CD14-positive monocyte (primary cell): ENCODE measurements around the gene SUGCT. TPM values are rescaled to one million over a fixed set of nuclear protein-coding genes. Genes with fewer than 3 reads are reported as not detected.
"Not testable (repeated sequence)": the region's sequence is repeated elsewhere in the genome, so short reads cannot be mapped to it uniquely, and the experiment has no call there.

Source experiments
- DNase-seq, 3 donors: peaks; one replicate each; pipeline ENCODE4 v3.0.0-alpha.2; 2011 to 2022
- H2AFZ ChIP-seq: 2 replicates; pipeline ENCODE4 v1.6.0; 2012; ENCODE audit warnings: mild to moderate bottlenecking, low read depth, low read length, inconsistent platforms; ENCODE audit not compliant: insufficient read depth, poor library complexity, severe bottlenecking
- H3K27ac ChIP-seq, 2 donors: 1 replicate in 1 of 2; 2 replicates in 1 of 2; pipeline ENCODE4 v1.5.1; 2012 to 2013; ENCODE audit warnings: low read length in 2 of 2, control low read depth in 1 of 2, inconsistent platforms in 1 of 2, low read depth in 1 of 2, mild to moderate bottlenecking in 1 of 2
- H3K27me3 ChIP-seq, 2 donors: one replicate each; pipeline versions ENCODE4 v1.6.0 to v1.6.1; 2011 to 2013; ENCODE audit warnings: low read length in 2 of 2; ENCODE audit not compliant: control insufficient read depth in 2 of 2, insufficient read depth in 2 of 2
- H3K36me3 ChIP-seq, 2 donors: replicated peaks in 1 of 2; 1 replicate in 1 of 2; 2 replicates in 1 of 2; pipeline versions ENCODE4 v1.5.1 to v1.6.1; 2012 to 2013; ENCODE audit warnings: low read length in 2 of 2, control low read depth in 1 of 2, inconsistent platforms in 1 of 2, mild to moderate bottlenecking in 1 of 2; ENCODE audit not compliant: insufficient read depth in 2 of 2, control insufficient read depth in 1 of 2
- H3K4me1 ChIP-seq, 2 donors: 1 replicate in 1 of 2; 2 replicates in 1 of 2; pipeline versions ENCODE4 v1.5.1 to v1.6.1; 2012 to 2013; ENCODE audit warnings: low read length in 2 of 2, control low read depth in 1 of 2, inconsistent platforms in 1 of 2, mild to moderate bottlenecking in 1 of 2, moderate library complexity in 1 of 2; ENCODE audit not compliant: insufficient read depth in 2 of 2, control insufficient read depth in 1 of 2
- H3K4me2 ChIP-seq: replicated peaks from 2 replicates; pipeline ENCODE3; 2012; ENCODE audit warnings: low read length, moderate library complexity, mild to moderate bottlenecking; ENCODE audit not compliant: poor library complexity, severe bottlenecking; ENCODE audit errors: extremely low read depth
- H3K4me3 ChIP-seq, 3 experiments: fragments of 200-600 bp in 1 of 3; sonication (generic) in 1 of 3; replicated peaks in 1 of 3; 1 replicate in 2 of 3; 2 replicates in 1 of 3; pipeline ENCODE4 v1.5.1; 2011 to 2013; ENCODE audit warnings: low read length in 3 of 3, mild to moderate bottlenecking in 3 of 3, control low read depth in 2 of 3, low read depth in 2 of 3, inconsistent platforms in 1 of 3, moderate library complexity in 1 of 3
- H3K79me2 ChIP-seq: 2 replicates; pipeline ENCODE4 v1.6.0; 2012; ENCODE audit warnings: mild to moderate bottlenecking, control low read depth, inconsistent platforms, low read length, moderate library complexity; ENCODE audit not compliant: insufficient read depth
- H3K9ac ChIP-seq: 2 replicates; pipeline ENCODE4 v1.6.0; 2017; ENCODE audit warnings: low read length, mild to moderate bottlenecking; ENCODE audit not compliant: insufficient read depth, poor library complexity, severe bottlenecking
- H3K9me3 ChIP-seq, 2 donors: replicated peaks in 1 of 2; 1 replicate in 1 of 2; 2 replicates in 1 of 2; pipeline versions ENCODE4 v1.5.1 to v1.6.1; 2012 to 2013; ENCODE audit warnings: low read length in 2 of 2, control low read depth in 1 of 2; ENCODE audit not compliant: control insufficient read depth in 1 of 2, insufficient read depth in 1 of 2
- H4K20me1 ChIP-seq: 2 replicates; pipeline ENCODE4 v1.6.0; 2012; ENCODE audit warnings: mild to moderate bottlenecking, low read length, control low read depth, moderate library complexity; ENCODE audit not compliant: insufficient read depth
- H3K27ac Mint-ChIP-seq, 7 donors: one replicate each; pipeline ENCODE4 v1.8.0; 2020; ENCODE audit warnings: mild to moderate bottlenecking in 7 of 7, mixed read lengths in 7 of 7, moderate library complexity in 6 of 7, inconsistent platforms in 2 of 7
- H3K27me3 Mint-ChIP-seq, 3 donors: one replicate each; pipeline ENCODE4 v1.8.0; 2021 to 2022; ENCODE audit warnings: low read depth in 3 of 3, mild to moderate bottlenecking in 3 of 3, mixed read lengths in 3 of 3, moderate library complexity in 3 of 3, inconsistent platforms in 1 of 3
- H3K36me3 Mint-ChIP-seq, 2 donors: one replicate each; pipeline ENCODE4 v1.8.0; 2020; ENCODE audit warnings: mixed read lengths in 2 of 2, inconsistent platforms in 1 of 2, mild to moderate bottlenecking in 1 of 2
- H3K4me1 Mint-ChIP-seq: one replicate; pipeline ENCODE4 v1.8.0; 2020; ENCODE audit warnings: mild to moderate bottlenecking, mixed read lengths
- H3K4me3 Mint-ChIP-seq, 2 donors: one replicate each; pipeline ENCODE4 v1.8.0; 2020; ENCODE audit warnings: mild to moderate bottlenecking in 2 of 2, mixed read lengths in 2 of 2, moderate library complexity in 1 of 2
- H3K9me3 Mint-ChIP-seq, 7 donors: one replicate each; pipeline ENCODE4 v1.8.0; 2020 to 2022; ENCODE audit warnings: mixed read lengths in 7 of 7, mild to moderate bottlenecking in 6 of 7, moderate library complexity in 6 of 7, inconsistent platforms in 2 of 7
- CTCF ChIP-seq: fragments of 200-600 bp; IDR thresholded peaks from one replicate; pipeline ENCODE4 v1.8.0; 2022; ENCODE audit warnings: antibody characterized with exemption, mild to moderate bottlenecking
- WGBS: methylation state at CpG from one replicate; pipeline ENCODE4 v1.1.5; 2013; ENCODE audit warnings: missing lambda C conversion rate; ENCODE audit not compliant: insufficient coverage; 5-methylcytosine and 5-hydroxymethylcytosine counted together
- intact Hi-C, 2 donors: fragments of 100-400 bp; cut with micrococcal nuclease; formaldehyde crosslinking; loops; one replicate each; pipeline versions ENCODE4 v1.15.0 to v1.15.1; 2023
- polyA plus RNA-seq, 3 donors: library from polyadenylated mRNA; depleted of rRNA in 1 of 3; unstranded in 2 of 3; stranded (reverse) in 1 of 3; fragments of 300-500 nt in 2 of 3; fragments of >200 nt in 1 of 3; fragmentation: Illumina TruSeq in 2 of 3; gene quantifications; 1 replicate in 2 of 3; 2 replicates in 1 of 3; pipeline ENCODE4 v1.2.3, GENCODE V29; 2012 to 2021

Gene SUGCT
- polyA plus RNA-seq, 3 donors, result not detected

- Mint-ChIP-seq H3K27me3 (peaks cover 0 to 1% (median 0%) of the 10 kb centered on the region in 3 donors), H3K4me1 (no peaks in the 10 kb centered on the region), H3K9me3 (peaks cover 0 to 3% (median 0%) of the 10 kb centered on the region in 7 donors), H3K27ac (no peak overlapping the region), H3K4me3 (no peak overlapping the region), H3K36me3 (no peaks in the 10 kb centered on the region)
- no peak for TF ChIP-seq CTCF
- Histone ChIP-seq H3K27ac (no peak overlapping the region), H3K9ac (no peak overlapping the region), H4K20me1 (no peaks in the 10 kb centered on the region), H3K4me1 (no peaks in the 10 kb centered on the region), H3K79me2 (no peaks in the 10 kb centered on the region), H3K27me3 (no peaks in the 10 kb centered on the region), H3K4me2 (no peak overlapping the region), H2AFZ (no peak overlapping the region), H3K9me3 (no peaks in the 10 kb centered on the region), H3K36me3 (no peaks in the 10 kb centered on the region), H3K4me3 (no peak overlapping the region)
- DNase-seq, result no peak
- intact Hi-C loops, result no loop called here
- WGBS, result no CpG with 5 or more reads among the region's 2 CpGs
Measured at GRCh38 chr7:40623863-40624262, 489.1 kb downstream of the SUGCT start.

- H2AFZ ChIP-seq, H3K27me3 Mint-ChIP-seq, H3K4me3 ChIP-seq, H4K20me1 ChIP-seq, H3K27ac Mint-ChIP-seq, H3K9me3 Mint-ChIP-seq, DNase-seq, H3K4me1 Mint-ChIP-seq, H3K27me3 ChIP-seq, H3K27ac ChIP-seq, H3K36me3 ChIP-seq, H3K4me1 ChIP-seq, intact Hi-C loops, H3K9me3 ChIP-seq, H3K36me3 Mint-ChIP-seq, H3K79me2 ChIP-seq, H3K9ac ChIP-seq, H3K4me3 Mint-ChIP-seq, H3K4me2 ChIP-seq: not testable (repeated sequence)
- 100% methylated on average over 1 of the region's 1 CpG for WGBS
Measured at GRCh38 chr7:40627361-40627760, 492.6 kb downstream of the SUGCT start.
